HG03045 (cell line): ENCODE results near the gene DENND10.
"Not testable (repeated sequence)": the region's sequence is repeated elsewhere in the genome, so short reads cannot be mapped to it uniquely, and the experiment has no call there.

Experiments used
- ATAC-seq: cut with Tn5 transposase; IDR thresholded peaks from one replicate; pipeline ENCODE4 v1.9.1; 2021; ENCODE audit warnings: mild to moderate bottlenecking, moderate library complexity; ENCODE audit not compliant: unreplicated experiment

The DENND10 gene

DNA sequence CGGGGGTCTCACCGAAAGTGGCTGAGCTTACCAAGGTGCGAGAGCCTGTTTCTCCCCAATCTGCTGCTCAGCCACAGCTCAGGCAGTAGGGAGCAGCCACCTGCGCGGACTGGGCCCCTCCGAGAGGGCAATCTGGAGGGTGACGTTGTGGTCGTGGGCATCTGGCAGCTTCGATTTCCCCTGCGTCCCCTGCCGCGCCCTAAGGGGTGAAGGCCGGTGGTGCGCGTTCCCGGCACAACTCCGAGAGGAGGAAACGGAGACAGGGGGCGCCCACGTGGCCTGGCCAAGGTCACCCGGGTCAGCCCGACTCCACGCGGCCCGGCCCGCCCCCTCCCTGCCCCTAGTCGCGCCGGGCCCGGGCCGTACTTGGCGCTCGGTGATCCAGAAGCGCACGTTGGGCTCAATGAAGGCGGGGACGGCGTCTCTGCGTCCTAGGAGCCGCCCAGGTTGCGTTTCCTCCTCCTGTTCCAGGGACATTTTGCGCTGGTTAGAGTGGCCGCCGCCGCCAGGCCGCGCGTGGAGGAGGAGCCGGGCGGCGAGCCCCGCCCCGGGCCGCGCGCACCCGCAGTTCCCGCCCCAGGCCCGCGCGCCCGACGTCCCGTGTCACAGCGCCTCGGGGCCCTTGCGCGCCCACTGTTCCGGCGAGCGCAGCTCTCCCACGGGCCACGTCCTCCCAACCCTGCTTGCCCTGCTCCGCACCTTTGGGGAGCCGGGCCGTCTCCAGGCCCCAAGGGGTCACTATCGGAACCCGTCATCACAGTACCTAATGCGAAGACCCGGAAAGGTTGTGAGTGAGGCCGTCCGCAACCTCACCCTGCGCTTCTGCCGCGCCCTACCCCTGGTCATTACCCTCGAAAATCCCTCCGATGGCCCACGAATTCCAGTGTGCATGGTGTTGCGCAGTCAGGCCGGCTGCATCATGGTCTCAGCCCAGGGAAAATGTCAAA lies 61.5 kb downstream of the DENND10 start, which contains the start of gene SFXN4:
SFXN4 (minus strand) TSS at position 544 of the 947 bp plus-strand sequence; CDS start at position 477, 67 bp downstream.
- peak; percentile 92 for ATAC-seq

DNA sequence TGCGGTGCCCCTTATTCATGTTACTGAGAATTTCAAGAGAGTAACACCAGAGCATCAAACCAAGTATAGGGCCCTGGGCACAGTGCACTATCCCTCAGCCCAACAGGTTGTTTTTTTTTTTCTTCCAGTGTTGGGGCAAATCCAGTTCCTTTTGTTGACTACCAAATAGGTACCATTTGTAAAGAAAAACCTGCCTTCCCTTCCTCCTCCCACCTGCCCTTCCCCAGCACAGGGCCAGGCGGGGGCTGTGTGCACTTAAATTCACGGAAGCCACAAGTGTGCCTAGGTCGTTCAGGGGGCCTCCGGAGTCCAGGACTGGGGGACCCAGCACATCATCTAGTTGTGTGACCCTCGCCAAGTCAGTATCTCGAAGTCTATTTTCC lies 62.2 kb downstream of the DENND10 start:
- peak; percentile 1 for ATAC-seq

GRCh38 chr10:119166564-119166963 lies 62.7 kb downstream of the DENND10 start:
- no peak for ATAC-seq

- no peak for ATAC-seq
Observed at GRCh38 chr10:119167041-119167440, 63.1 kb downstream of the DENND10 start.

DNA sequence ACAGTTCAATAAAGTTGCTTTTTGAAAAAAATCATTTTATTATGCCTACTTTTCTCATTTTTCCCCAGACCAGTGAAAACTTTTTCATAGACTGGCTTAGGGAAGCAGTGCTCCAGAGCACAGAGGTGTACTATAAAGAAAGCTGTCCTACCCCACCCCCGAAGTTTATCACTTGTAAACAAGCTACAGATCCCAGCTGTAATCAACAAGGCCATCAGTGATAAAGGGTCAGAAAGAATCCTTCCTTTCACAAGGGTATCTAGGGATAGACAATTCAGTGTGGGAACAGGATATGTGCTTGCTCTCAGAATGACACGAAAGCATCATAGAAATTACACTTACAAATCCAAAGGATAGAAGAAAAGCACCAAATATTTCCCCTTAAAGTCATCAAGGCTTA lies 70.2 kb downstream of the DENND10 start:
- no peak for ATAC-seq

GRCh38 chr10:119176166-119176565 lies 72.3 kb downstream of the DENND10 start:
- ATAC-seq = no peak

DNA sequence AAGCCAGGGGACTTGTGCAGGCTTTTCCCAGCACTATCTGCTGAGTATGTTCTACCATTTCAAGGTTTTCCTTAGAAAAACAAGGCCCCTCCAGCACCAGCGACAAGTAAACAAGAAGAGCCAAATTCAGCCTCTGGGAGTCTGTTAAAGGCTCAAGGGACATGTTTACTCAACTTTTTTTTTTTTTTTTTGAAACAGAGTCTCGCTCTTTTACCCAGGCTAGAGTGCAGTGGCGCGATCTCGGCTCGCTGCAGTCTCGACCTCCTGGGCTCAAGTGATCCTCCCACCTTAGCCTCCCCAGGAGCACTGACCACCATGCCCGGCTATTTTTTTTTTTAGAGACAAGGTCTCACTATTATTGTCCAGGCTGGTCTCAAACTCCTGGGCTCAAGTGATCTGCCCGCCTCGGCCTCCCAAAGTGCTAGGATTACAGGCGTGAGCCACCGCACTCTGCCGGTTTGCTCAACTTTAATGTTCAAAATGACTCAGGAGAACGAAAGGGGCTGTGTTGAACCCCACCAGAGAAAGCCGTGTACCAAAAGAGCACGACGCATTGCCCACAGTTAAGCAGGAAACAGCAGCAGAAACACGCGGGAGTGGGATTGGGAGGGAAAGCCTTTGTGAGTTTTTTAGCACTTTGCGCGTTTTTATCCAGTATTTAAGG lies 73.9 kb downstream of the DENND10 start:
- peak; percentile 19 for ATAC-seq

GRCh38 chr10:119178372-119179119 lies 74.6 kb downstream of the DENND10 start, which contains the start of gene PRDX3:
PRDX3 (minus strand) TSS chr10:119178812; CDS start chr10:119178790, 22 bp downstream.
- ATAC-seq = peak; percentile 91

DNA sequence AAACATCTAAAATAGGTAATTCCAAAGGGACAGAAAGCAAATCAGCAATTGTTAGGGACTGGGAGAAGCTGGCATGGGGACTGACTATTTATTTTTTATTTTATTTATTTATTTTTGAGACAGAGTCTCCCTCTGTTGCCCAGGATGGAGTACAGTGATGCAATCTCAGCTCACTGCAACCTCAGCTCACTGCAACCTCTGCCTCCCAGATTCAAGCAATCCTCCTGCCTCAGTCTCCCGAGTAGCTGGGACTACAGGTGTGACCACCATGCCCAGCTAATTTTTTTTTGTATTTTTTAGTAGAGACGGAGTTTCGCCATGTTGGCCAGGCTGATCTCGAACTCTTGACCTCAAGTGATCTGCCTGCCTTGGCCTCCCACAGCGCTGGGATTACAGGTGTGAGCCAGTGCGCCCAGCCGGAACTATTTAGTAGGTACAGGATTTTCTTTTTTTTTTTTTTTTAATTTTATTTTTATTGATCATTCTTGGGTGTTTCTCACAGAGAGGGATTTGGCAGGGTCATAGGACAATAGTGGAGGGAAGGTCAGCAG lies 77.0 kb downstream of the DENND10 start:
- not testable (repeated sequence) for ATAC-seq

GRCh38 chr10:119183664-119184412 lies 79.9 kb downstream of the DENND10 start:
- ATAC-seq = no peak
